ENCODE results near the gene NAE1. TPM values are rescaled to one million over a fixed set of nuclear protein-coding genes. Genes with fewer than 3 reads are reported as not detected.
"Not testable (repeated sequence)": the region's sequence is repeated elsewhere in the genome, so short reads cannot be mapped to it uniquely, and the experiment has no call there.

The NAE1 gene
- total RNA-seq, 4 donors from 2014 or later, result 33.6 to 51.3 (median 43.0) TPM

DNA sequence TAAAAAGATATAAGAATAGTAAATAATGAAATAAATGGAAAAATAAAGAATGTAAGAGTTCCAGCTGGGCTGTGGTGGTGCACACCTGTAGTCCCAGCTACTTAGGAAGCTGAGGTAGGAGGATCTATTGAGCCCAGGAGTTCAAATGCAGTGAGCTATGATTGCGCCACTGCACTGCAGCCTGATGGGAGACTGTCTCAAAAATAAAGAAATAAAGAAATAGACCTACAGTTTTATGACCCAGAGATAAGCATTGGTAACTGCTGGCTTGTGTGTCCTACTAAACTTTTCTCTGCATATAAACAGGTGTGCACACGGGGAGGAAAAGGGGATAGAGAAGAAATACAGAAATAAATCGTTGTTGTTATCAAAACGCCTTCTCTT is 41.8 kb upstream of the NAE1 start:
- Histone ChIP-seq H3K9me3 (no peaks in the 10 kb centered on the region), H3K27me3 (no peaks in the 10 kb centered on the region), H3K27ac (peak overlapping the region; percentile 44 to 88 (median 71)), H3K4me3 (peak overlapping the region; percentile 22 to 44 (median 40)), H3K4me1 (peaks cover 0 to 17% (median 8%) of the 10 kb centered on the region in 4 donors), H3K36me3 (no peaks in the 10 kb centered on the region)
- DNase-seq, result no peak
- TF ChIP-seq, protein P1, sequence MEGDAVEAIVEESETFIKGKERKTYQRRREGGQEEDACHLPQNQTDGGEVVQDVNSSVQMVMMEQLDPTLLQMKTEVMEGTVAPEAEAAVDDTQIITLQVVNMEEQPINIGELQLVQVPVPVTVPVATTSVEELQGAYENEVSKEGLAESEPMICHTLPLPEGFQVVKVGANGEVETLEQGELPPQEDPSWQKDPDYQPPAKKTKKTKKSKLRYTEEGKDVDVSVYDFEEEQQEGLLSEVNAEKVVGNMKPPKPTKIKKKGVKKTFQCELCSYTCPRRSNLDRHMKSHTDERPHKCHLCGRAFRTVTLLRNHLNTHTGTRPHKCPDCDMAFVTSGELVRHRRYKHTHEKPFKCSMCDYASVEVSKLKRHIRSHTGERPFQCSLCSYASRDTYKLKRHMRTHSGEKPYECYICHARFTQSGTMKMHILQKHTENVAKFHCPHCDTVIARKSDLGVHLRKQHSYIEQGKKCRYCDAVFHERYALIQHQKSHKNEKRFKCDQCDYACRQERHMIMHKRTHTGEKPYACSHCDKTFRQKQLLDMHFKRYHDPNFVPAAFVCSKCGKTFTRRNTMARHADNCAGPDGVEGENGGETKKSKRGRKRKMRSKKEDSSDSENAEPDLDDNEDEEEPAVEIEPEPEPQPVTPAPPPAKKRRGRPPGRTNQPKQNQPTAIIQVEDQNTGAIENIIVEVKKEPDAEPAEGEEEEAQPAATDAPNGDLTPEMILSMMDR (IDR thresholded peaks at IDR 0.05), result no peak
- TF ChIP-seq POLR2A (IDR thresholded peaks at IDR 0.05), result no peak

DNA sequence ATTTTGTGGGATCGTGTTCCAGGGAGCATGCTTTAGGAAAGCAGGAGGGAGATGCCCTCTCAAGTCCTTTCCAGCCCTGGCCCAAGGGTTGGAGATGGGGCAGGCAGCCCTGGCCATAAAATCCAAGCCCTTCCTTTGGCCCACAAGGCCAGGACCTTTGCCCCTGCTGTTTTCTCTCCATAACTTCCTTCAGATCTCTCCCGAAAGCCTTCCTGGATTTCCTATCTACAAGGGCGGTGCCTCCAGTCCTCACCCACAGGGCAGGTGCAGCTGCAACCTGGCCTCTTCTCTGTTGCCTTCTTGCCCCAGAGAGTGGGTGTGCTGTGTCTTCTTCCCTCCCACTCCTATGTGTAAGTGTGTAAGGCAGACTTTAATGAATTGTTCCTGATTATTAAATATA is 41.1 kb upstream of the NAE1 start:
- TF ChIP-seq POLR2A (IDR thresholded peaks at IDR 0.05), result no peak
- TF ChIP-seq, protein P1 (IDR thresholded peaks at IDR 0.05), result no peak
- Histone ChIP-seq H3K27ac (peak overlapping the region in 3 of 4 donors; percentile 25 to 74 (median 59)), H3K36me3 (no peaks in the 10 kb centered on the region), H3K9me3 (no peaks in the 10 kb centered on the region), H3K4me1 (peaks cover 0 to 17% (median 8%) of the 10 kb centered on the region in 4 donors), H3K4me3 (no peak overlapping the region), H3K27me3 (no peaks in the 10 kb centered on the region)
- DNase-seq, result peak in 2 of 3 donors; percentile 83 to 86

DNA sequence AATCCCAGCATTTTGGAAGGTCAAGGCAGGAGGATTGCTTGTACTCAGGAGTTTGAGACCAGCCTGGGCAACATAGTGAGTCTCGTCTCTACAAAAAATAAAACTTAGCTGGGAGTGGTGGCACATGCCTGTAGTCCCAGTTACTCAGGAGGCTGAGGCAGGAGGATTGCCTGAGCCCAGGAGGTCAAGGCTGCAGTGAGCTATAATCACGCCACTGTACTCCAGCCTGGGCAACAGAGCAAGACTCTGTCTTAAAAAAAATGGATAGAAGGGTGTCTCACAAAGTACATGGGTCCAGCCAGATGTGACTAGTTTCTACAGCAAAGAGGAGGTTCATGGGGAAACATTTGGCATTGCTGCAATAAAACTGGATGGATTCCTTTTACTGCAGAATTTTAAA is 40.6 kb upstream of the NAE1 start:
- not testable (repeated sequence) for H3K4me3 ChIP-seq, H3K36me3 ChIP-seq, H3K27me3 ChIP-seq, DNase-seq, H3K9me3 ChIP-seq
- H3K4me1 ChIP-seq, result peaks cover 0 to 17% (median 8%) of the 10 kb centered on the region in 4 donors
- peak overlapping the region in 3 of 4 donors; percentile 25 to 74 (median 59) for H3K27ac ChIP-seq

DNA sequence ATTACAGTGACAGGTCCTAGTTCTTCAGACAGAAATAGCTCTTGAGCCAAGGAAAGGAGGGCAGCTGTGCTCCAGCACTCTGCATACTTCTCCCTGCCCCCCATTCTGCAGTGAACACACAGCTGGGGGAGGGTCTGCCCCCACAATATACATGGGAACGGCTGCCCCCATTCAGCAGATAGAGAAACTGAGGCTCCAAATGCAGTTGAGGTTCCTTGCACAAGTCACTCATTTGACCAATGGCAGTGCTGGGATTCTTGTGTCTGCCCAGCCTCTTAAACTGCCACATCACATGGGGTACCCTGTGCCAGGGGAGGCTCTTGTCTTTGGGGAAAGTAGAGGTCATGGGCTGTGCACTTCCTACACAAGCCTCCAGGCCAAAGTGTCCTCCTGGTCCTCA is 38.6 kb upstream of the NAE1 start:
- H3K27me3 ChIP-seq, result no peaks in the 10 kb centered on the region
- DNase-seq, result no peak
- TF ChIP-seq, protein P1 (IDR thresholded peaks at IDR 0.05), result no peak
- no peak for TF ChIP-seq POLR2A (IDR thresholded peaks at IDR 0.05)
- H3K4me1 ChIP-seq, result peaks cover 0 to 17% (median 8%) of the 10 kb centered on the region in 4 donors
- no peak overlapping the region for H3K27ac ChIP-seq
- H3K36me3 ChIP-seq, result no peaks in the 10 kb centered on the region
- no peak overlapping the region for H3K4me3 ChIP-seq
- H3K9me3 ChIP-seq, result no peaks in the 10 kb centered on the region

DNA sequence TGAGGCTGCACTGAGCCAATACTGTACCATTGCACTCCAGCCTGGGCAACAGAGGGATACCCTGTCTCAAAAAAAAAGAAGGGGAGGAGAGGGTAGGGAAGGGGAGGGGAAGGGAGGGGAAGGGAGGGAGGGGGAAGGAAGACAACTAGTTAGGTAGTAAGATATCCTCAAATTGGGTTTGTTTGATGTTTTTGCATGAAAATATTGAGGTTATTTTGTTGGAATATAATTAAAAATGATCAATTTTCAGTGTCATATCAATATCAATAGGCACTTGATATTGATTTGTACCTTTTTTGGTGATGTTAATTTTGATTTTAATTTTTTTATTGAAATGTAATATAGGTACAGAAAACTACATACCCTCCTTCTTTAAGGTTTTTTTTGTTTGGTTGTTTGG is 32.9 kb upstream of the NAE1 start:
- Histone ChIP-seq H3K4me1 (no peaks in the 10 kb centered on the region), H3K9me3 (no peaks in the 10 kb centered on the region), H3K27ac (no peak overlapping the region), H3K36me3 (no peaks in the 10 kb centered on the region), H3K4me3 (no peak overlapping the region), H3K27me3 (no peaks in the 10 kb centered on the region)
- no peak for DNase-seq
- no peak for TF ChIP-seq POLR2A (IDR thresholded peaks at IDR 0.05)
- TF ChIP-seq, protein P1 (IDR thresholded peaks at IDR 0.05), result no peak

DNA sequence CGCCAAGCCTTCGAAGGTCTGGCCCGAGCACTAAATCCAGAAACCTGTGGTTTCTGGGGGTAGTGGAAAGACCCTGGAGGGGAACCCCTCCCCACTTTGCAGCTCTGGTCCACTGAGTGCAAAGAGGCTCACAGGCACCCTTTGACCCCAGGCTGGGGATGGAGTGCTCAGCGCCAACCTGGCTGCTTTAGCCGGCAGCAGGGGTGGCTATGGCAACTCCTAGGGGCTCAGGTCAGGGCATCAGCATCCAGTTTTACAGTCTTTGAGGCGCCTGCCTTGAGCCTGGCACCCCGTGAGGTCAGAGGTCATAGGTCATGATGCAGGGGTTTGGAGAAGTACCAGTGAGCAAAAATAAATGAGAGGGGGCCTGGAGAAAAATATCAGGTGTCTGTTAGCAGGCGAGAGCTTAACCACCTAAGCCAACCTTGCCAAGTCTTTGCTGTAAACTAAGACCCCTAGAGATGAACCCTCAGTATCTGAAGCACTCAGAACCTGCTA is 31.3 kb upstream of the NAE1 start:
- no peak for DNase-seq
- no peaks in the 10 kb centered on the region for H3K4me1 ChIP-seq
- TF ChIP-seq, protein P1 (IDR thresholded peaks at IDR 0.05), result no peak
- no peak for TF ChIP-seq POLR2A (IDR thresholded peaks at IDR 0.05)

More for the DNA sequence above, 31.3 kb upstream of the NAE1 start:
- Histone ChIP-seq H3K4me3 (no peak overlapping the region), H3K27me3 (no peaks in the 10 kb centered on the region), H3K27ac (no peak overlapping the region), H3K9me3 (no peaks in the 10 kb centered on the region), H3K36me3 (no peaks in the 10 kb centered on the region)
